LNCaP clone FGC (cell line): ENCODE results near the gene GATC.

Source experiments
- DNase-seq: peaks from one replicate; pipeline ENCODE4 v3.0.0-alpha.2; 2011; ENCODE audit warnings: low read depth
- H3K4me3 ChIP-seq: 2 replicates; pipeline ENCODE4 v1.5.1; 2011; ENCODE audit warnings: mild to moderate bottlenecking, low read depth, low read length, control low read depth
- TF ChIP-seq, protein P1 (sequence below): IDR thresholded peaks from 2 replicates; pipeline ENCODE4 v1.5.1; 2012; ENCODE audit warnings: mild to moderate bottlenecking; ENCODE audit not compliant: control insufficient read depth, insufficient read depth; ENCODE audit errors: extremely low read depth

The GATC gene

DNA sequence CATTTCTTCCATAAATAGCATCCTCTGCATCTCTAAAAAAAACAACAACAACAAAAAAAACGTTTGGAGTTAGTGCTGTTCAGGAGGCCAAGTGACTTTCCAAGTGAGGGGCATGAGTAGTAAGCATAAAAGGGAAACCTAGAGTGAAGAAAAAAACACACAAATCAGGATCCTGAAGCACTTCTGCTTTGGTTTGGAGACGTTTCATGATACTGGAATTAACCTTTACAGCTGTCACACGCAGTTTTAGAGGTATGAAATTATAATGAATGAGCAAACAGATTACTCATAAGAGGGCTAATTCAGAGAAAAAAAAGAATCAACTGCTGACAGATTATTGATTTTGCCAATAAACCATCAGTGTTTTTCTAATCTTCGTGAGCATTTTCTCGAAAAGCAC lies 19.5 kb downstream of the GATC start:
- TF ChIP-seq, protein P1, sequence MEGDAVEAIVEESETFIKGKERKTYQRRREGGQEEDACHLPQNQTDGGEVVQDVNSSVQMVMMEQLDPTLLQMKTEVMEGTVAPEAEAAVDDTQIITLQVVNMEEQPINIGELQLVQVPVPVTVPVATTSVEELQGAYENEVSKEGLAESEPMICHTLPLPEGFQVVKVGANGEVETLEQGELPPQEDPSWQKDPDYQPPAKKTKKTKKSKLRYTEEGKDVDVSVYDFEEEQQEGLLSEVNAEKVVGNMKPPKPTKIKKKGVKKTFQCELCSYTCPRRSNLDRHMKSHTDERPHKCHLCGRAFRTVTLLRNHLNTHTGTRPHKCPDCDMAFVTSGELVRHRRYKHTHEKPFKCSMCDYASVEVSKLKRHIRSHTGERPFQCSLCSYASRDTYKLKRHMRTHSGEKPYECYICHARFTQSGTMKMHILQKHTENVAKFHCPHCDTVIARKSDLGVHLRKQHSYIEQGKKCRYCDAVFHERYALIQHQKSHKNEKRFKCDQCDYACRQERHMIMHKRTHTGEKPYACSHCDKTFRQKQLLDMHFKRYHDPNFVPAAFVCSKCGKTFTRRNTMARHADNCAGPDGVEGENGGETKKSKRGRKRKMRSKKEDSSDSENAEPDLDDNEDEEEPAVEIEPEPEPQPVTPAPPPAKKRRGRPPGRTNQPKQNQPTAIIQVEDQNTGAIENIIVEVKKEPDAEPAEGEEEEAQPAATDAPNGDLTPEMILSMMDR = no peak
- H3K4me3 ChIP-seq = no peak overlapping the region
- DNase-seq = no peak

DNA sequence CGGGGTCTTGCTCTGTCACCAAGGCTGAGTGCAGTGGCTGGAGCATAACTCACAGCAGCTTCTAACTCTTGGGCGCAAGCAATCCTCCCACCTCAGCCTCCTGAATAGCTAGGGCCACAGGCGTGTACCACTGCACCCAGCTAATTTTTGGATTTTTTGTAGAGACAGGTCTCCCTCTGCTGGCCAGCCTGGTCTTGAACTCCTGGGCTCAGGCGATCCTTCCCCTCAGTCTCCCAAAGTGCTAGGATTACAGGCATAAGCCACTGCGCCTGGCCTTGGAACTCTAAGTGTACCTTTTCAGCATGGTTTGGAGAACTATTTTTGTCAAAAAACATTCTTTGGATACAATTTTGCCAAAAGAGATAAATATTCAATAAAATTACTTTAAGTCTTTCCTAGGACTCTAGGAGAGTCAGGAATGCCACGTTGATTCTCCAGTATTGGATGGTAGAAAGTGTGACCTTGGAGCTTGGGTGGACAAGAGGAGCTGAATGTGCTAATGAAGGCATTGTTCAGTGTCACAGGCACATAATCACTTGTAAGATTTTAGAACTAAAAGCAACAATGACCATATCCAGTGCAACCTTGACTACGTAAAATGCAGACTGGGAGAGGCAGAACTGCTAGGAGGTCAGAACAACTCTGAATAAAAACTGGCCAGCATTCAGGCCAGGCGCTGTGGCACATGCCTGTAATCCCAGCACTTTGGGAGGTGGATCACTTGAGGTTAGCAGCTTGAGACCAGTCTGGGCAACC lies 20.5 kb downstream of the GATC start:
- TF ChIP-seq, protein P1 = peak; percentile 66
- DNase-seq = no peak
- H3K4me3 ChIP-seq = no peak overlapping the region

DNA sequence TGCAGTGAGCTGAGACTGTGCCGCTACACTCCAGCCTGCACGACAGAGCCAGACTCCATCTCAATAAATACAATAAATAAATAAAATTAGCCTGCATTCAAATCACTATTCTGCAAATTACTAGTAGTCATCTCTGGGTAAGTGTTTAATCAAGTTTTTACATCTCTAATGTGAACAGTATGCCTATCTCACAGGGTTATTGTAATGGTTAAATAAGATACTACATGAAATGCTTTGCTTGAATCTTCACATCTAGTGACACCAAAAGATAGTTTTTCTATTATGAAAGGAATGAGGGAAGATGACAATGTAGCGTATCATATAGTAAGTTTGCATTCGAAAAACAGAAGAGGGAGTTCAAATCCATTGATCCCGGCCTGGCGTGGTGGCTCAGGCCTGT lies 21.2 kb downstream of the GATC start:
- DNase-seq = no peak
- TF ChIP-seq, protein P1 = no peak
- H3K4me3 ChIP-seq = no peak overlapping the region

DNA sequence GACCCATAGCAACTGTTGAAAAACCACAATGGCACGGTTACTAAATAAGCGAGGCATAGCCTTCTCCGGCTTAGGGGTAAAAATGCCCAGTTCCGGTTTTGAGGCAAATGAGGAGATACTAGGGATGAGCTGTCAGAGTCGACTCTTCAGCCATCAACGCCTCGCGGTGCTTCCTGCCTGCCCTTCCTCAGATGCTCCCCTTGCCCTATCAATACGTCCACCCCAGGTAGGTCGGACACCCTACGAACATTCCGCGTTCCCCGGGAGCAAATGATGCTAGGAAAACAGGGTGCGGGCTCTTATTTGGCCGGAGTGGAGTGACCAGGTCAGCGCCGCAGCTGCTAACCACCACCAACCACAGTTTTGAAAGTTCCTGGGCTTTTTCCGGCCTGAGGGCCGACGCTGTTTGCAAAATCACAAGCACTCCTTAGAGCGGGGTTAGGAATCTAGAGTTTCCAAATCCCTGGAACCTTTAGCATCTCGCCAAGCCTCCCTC lies 22.1 kb downstream of the GATC start:
- TF ChIP-seq, protein P1 = no peak
- DNase-seq = no peak
- peak overlapping the region; percentile 82 for H3K4me3 ChIP-seq

DNA sequence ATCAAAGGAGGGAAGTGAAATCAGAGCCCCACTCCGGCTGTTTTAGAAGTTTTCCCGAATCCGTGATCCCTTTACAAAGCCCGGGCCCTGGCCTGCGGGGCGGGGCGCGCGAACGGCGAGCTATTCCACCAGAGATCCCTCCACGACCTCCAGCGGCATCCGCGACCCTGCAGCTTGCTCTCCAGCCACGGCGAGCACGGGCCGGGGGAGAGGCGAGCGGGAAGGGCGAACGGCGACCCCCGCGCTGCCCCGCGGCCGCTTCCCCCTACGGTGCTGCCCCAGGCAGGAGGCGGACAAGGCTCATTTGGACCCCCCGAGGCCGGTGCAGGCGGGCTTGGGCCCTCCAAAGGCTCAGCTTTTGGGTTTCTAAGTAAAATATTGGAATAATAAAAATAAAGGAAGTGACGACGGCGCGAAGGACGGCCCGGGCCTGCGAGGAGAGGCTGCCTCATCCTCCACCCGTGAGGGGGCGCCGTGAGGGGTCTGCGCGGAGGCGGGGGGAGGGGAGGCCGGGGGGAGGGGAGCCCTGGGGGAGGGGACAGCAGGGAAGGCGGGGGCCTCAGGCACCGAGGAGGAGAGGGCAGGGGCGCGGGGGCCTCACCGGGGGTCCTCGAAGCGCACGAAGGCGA lies 22.7 kb downstream of the GATC start:
- no peak for DNase-seq
- TF ChIP-seq, protein P1 = 0 out of 2 replicates have a peak, but pooled peaks have one; percentile 20
- H3K4me3 ChIP-seq = peak overlapping the region; percentile 82

DNA sequence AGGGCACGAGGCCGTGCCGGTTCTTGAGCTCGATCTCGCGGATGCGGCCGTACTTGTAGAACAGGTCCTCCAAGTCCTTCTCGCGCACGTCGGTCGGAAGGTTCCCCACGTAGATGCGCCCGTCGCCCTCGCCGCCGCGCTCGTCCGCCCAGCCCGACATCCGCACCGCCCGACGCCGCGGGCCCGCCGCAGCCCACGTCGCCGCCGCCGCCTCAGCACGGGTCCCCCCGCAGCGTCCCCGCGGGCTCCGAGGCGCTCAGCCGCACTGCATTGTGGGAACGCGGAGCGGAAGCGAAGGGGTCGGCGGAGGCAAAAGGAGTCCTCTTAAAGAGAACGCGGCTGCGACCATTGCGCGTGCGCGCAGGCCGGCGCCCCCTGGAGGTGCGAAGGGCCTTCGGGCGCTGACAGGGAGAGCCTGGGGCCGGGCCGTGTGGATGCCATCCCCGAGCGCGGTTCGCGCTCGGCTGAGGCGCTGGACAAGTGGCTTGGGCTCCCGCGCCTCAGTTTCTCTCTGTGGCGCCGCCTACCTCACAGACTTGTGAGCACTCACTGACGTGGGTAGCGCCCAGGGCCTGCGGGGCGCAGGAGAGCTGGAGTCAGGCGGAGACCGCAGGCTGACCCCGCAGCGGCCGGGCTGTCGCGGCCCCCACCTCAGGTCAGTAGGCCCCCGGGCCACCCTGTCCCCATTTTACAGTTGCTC lies 23.4 kb downstream of the GATC start, which contains the start of gene SRSF9:
Gene SRSF9, minus strand, starts transcription at position 299 of the 700 bp plus-strand sequence. Its CDS starts 139 bp downstream, at position 160.
- TF ChIP-seq, protein P1 = peak; percentile 96
- H3K4me3 ChIP-seq = peak within 1 kb of the TSS; percentile 82
- peak; percentile 87 for DNase-seq
